Adipocyte (in vitro differentiated cells): ENCODE data around the gene RNU2-63P.

Experiments
- DNase-seq: peaks from one replicate; pipeline ENCODE4 v3.0.0-alpha.2; 2015; ENCODE audit warnings: low read depth
- H3K27me3 ChIP-seq: replicated peaks from 2 replicates; pipeline ENCODE4 v1.7.0; 2013; ENCODE audit warnings: mild to moderate bottlenecking, low read length, moderate library complexity; ENCODE audit not compliant: control insufficient read depth, insufficient read depth
- H3K36me3 ChIP-seq: 2 replicates; pipeline ENCODE4 v1.7.0; 2013; ENCODE audit warnings: low read length, mild to moderate bottlenecking, moderate library complexity; ENCODE audit not compliant: control insufficient read depth, insufficient read depth, severe bottlenecking
- H3K4me1 ChIP-seq: 2 replicates; pipeline ENCODE4 v1.7.0; 2013; ENCODE audit warnings: mild to moderate bottlenecking, low read length, moderate library complexity; ENCODE audit not compliant: control insufficient read depth, insufficient read depth
- H3K4me3 ChIP-seq: 2 replicates; pipeline ENCODE4 v1.7.0; 2013; ENCODE audit warnings: mild to moderate bottlenecking, low read length, moderate library complexity
- H3K9ac ChIP-seq: 2 replicates; pipeline ENCODE4 v1.7.0; 2013; ENCODE audit warnings: mild to moderate bottlenecking, low read length, moderate library complexity
- H3K9me3 ChIP-seq: 2 replicates; pipeline ENCODE4 v1.7.0; 2013; ENCODE audit warnings: mild to moderate bottlenecking, low read length, moderate library complexity; ENCODE audit not compliant: control insufficient read depth

Gene RNU2-63P

GRCh38 chr2:88016086-88016959 is at the start of gene RNU2-63P:
Gene RNU2-63P, minus strand, starts transcription at chr2:88016547.
- peak within 1 kb of the TSS; percentile 79 for H3K4me3 ChIP-seq
- peak within 1 kb of the TSS; percentile 78 for H3K9ac ChIP-seq
- no peaks in the 10 kb centered on the region for H3K9me3 ChIP-seq
- H3K27me3 ChIP-seq = no peaks in the 10 kb centered on the region
- no peaks in the 10 kb centered on the region for H3K36me3 ChIP-seq
- DNase-seq = peak; percentile 64
- H3K4me1 ChIP-seq = peaks cover 3% of the 10 kb centered on the region

- Histone ChIP-seq H3K36me3 (no peaks in the 10 kb centered on the region), H3K4me3 (no peak overlapping the region), H3K4me1 (peaks cover 11% of the 10 kb centered on the region), H3K9ac (no peak overlapping the region), H3K9me3 (no peaks in the 10 kb centered on the region), H3K27me3 (no peaks in the 10 kb centered on the region)
- no peak for DNase-seq
These were observed 44.9 kb upstream of the RNU2-63P start for GRCh38 chr2:88061295-88061694.

GRCh38 chr2:88060907-88061275 is 44.5 kb upstream of the RNU2-63P start:
- Histone ChIP-seq H3K36me3 (no peaks in the 10 kb centered on the region), H3K27me3 (no peaks in the 10 kb centered on the region), H3K4me3 (no peak overlapping the region), H3K9me3 (no peaks in the 10 kb centered on the region), H3K9ac (no peak overlapping the region), H3K4me1 (peaks cover 15% of the 10 kb centered on the region)
- DNase-seq = no peak

- Histone ChIP-seq H3K9me3 (no peaks in the 10 kb centered on the region), H3K36me3 (no peaks in the 10 kb centered on the region), H3K4me3 (no peak overlapping the region), H3K27me3 (no peaks in the 10 kb centered on the region), H3K9ac (no peak overlapping the region), H3K4me1 (peaks cover 16% of the 10 kb centered on the region)
- peak; percentile 73 for DNase-seq
These were observed 43.9 kb upstream of the RNU2-63P start for GRCh38 chr2:88059979-88060906.

GRCh38 chr2:88058191-88058590 is 41.8 kb upstream of the RNU2-63P start:
- Histone ChIP-seq H3K4me3 (no peak overlapping the region), H3K27me3 (no peaks in the 10 kb centered on the region), H3K9me3 (no peaks in the 10 kb centered on the region), H3K36me3 (no peaks in the 10 kb centered on the region), H3K4me1 (peaks cover 29% of the 10 kb centered on the region), H3K9ac (no peak overlapping the region)
- DNase-seq = no peak

GRCh38 chr2:88057437-88057844 is 41.1 kb upstream of the RNU2-63P start:
- Histone ChIP-seq H3K36me3 (no peaks in the 10 kb centered on the region), H3K27me3 (no peaks in the 10 kb centered on the region), H3K9me3 (no peaks in the 10 kb centered on the region), H3K4me3 (no peak overlapping the region), H3K9ac (no peak overlapping the region), H3K4me1 (peaks cover 37% of the 10 kb centered on the region)
- DNase-seq = no peak

- peak; percentile 97 for DNase-seq
- Histone ChIP-seq H3K9ac (peak within 1 kb of the TSS; percentile 99), H3K4me3 (peak within 1 kb of the TSS; percentile 93), H3K4me1 (peaks cover 42% of the 10 kb centered on the region), H3K36me3 (no peaks in the 10 kb centered on the region), H3K9me3 (no peaks in the 10 kb centered on the region), H3K27me3 (no peaks in the 10 kb centered on the region)
These were observed 39.2 kb upstream of the RNU2-63P start, which contains the start of gene KRCC1 for GRCh38 chr2:88055371-88056128. Gene KRCC1, minus strand, starts transcription at chr2:88055783. Its CDS starts 27,220 bp downstream, at chr2:88028563.

GRCh38 chr2:88054782-88055370 is 38.5 kb upstream of the RNU2-63P start:
- peak overlapping the region; percentile 93 for H3K4me3 ChIP-seq
- peak; percentile 70 for DNase-seq
- peak overlapping the region; percentile 99 for H3K9ac ChIP-seq
- no peaks in the 10 kb centered on the region for H3K27me3 ChIP-seq
- no peaks in the 10 kb centered on the region for H3K9me3 ChIP-seq
- H3K4me1 ChIP-seq = peaks cover 36% of the 10 kb centered on the region
- H3K36me3 ChIP-seq = no peaks in the 10 kb centered on the region

- Histone ChIP-seq H3K36me3 (peaks cover 4% of the 10 kb centered on the region), H3K9me3 (no peaks in the 10 kb centered on the region)
These were observed 37.8 kb upstream of the RNU2-63P start for GRCh38 chr2:88053934-88054781.

GRCh38 chr2:88053296-88053695 is 36.9 kb upstream of the RNU2-63P start:
- peak overlapping the region; percentile 99 for H3K9ac ChIP-seq
- DNase-seq = peak; percentile 85
- H3K4me1 ChIP-seq = peaks cover 36% of the 10 kb centered on the region
- H3K36me3 ChIP-seq = peaks cover 5% of the 10 kb centered on the region
- no peaks in the 10 kb centered on the region for H3K27me3 ChIP-seq
- H3K9me3 ChIP-seq = no peaks in the 10 kb centered on the region
- peak overlapping the region; percentile 93 for H3K4me3 ChIP-seq

More at GRCh38 chr2:88053934-88054781, 37.8 kb upstream of the RNU2-63P start:
- Histone ChIP-seq H3K27me3 (no peaks in the 10 kb centered on the region), H3K9ac (peak overlapping the region; percentile 99), H3K4me3 (peak overlapping the region; percentile 93), H3K4me1 (peaks cover 36% of the 10 kb centered on the region)
- DNase-seq = no peak
